H9 (cell line): Measurements from ENCODE around the gene ZC3H8. TPM values are rescaled to one million over a fixed set of nuclear protein-coding genes. Genes with fewer than 3 reads are reported as not detected.

ENCODE experiments used
- DNase-seq: peaks from one replicate; pipeline ENCODE4 v3.0.0-alpha.2; 2017
- H2AFZ ChIP-seq: one replicate; pipeline ENCODE4 v1.6.1; 2013; ENCODE audit warnings: mild to moderate bottlenecking, low read length, control low read depth, moderate library complexity
- H2AK5ac ChIP-seq: 2 replicates; pipeline ENCODE4 v1.6.1; 2013; ENCODE audit warnings: low read length, control low read depth, mixed read lengths; ENCODE audit not compliant: insufficient read length
- H2BK120ac ChIP-seq: one replicate; pipeline ENCODE4 v1.6.1; 2013; ENCODE audit warnings: low read depth, mild to moderate bottlenecking, low read length, control low read depth, inconsistent platforms; ENCODE audit not compliant: poor library complexity, severe bottlenecking
- H2BK12ac ChIP-seq: 2 replicates; pipeline ENCODE4 v1.6.1; 2013; ENCODE audit warnings: low read length, control low read depth, mixed read lengths, low read depth; ENCODE audit not compliant: insufficient read length
- H2BK15ac ChIP-seq: 2 replicates; pipeline ENCODE4 v1.6.1; 2013; ENCODE audit warnings: low read depth, low read length, control low read depth
- H2BK20ac ChIP-seq: one replicate; pipeline ENCODE4 v1.6.1; 2013; ENCODE audit warnings: low read depth, mild to moderate bottlenecking, low read length, control low read depth, inconsistent platforms; ENCODE audit not compliant: poor library complexity, severe bottlenecking
- H2BK5ac ChIP-seq: 2 replicates; pipeline ENCODE4 v1.6.1; 2013; ENCODE audit warnings: low read length, control low read depth, mixed read lengths; ENCODE audit not compliant: insufficient read length
- H3K14ac ChIP-seq: 2 replicates; pipeline ENCODE4 v1.6.1; 2013; ENCODE audit warnings: low read length, control low read depth; ENCODE audit not compliant: insufficient read depth
- H3K18ac ChIP-seq: 2 replicates; pipeline ENCODE4 v1.6.1; 2013; ENCODE audit warnings: low read depth, mild to moderate bottlenecking, mixed read lengths, low read length, control low read depth; ENCODE audit not compliant: insufficient read length
- H3K23ac ChIP-seq: 2 replicates; pipeline ENCODE4 v1.6.1; 2013; ENCODE audit warnings: low read length, control low read depth, mixed read lengths, low read depth; ENCODE audit not compliant: insufficient read length
- H3K23me2 ChIP-seq: 2 replicates; pipeline ENCODE4 v1.6.1; 2013; ENCODE audit warnings: low read depth, mild to moderate bottlenecking, mixed read lengths, low read length, control low read depth; ENCODE audit not compliant: insufficient read length, poor library complexity, severe bottlenecking
- H3K27ac ChIP-seq: 2 replicates; pipeline ENCODE4 v1.5.1; 2013; ENCODE audit warnings: low read length, control low read depth, mixed read lengths, low read depth; ENCODE audit not compliant: insufficient read length
- H3K27me3 ChIP-seq: 2 replicates; pipeline ENCODE4 v1.6.1; 2013; ENCODE audit warnings: low read length, control low read depth, inconsistent platforms; ENCODE audit not compliant: insufficient read depth
- H3K4ac ChIP-seq: 2 replicates; pipeline ENCODE4 v1.6.1; 2013; ENCODE audit warnings: low read depth, mild to moderate bottlenecking, control low read depth, inconsistent platforms, low read length, moderate library complexity
- H3K4me1 ChIP-seq: 2 replicates; pipeline ENCODE4 v1.6.1; 2013; ENCODE audit warnings: low read length, control low read depth, inconsistent platforms; ENCODE audit not compliant: insufficient read depth
- H3K4me2 ChIP-seq: 2 replicates; pipeline ENCODE4 v1.6.1; 2013; ENCODE audit warnings: low read length, control low read depth, mixed read lengths; ENCODE audit not compliant: insufficient read length, insufficient read depth
- H3K56ac ChIP-seq: 2 replicates; pipeline ENCODE4 v1.6.1; 2013; ENCODE audit warnings: low read depth, mild to moderate bottlenecking, mixed read lengths, low read length, control low read depth; ENCODE audit not compliant: insufficient read length
- H3K79me1 ChIP-seq: 2 replicates; pipeline ENCODE4 v1.6.1; 2013; ENCODE audit warnings: low read depth, mild to moderate bottlenecking, moderate library complexity, low read length, control low read depth, inconsistent platforms; ENCODE audit not compliant: insufficient read depth, poor library complexity, severe bottlenecking
- H3K79me2 ChIP-seq: 2 replicates; pipeline ENCODE4 v1.6.1; 2013; ENCODE audit warnings: low read length, control low read depth, inconsistent platforms; ENCODE audit not compliant: insufficient read depth
- H3K9ac ChIP-seq: 2 replicates; pipeline ENCODE4 v1.6.1; 2013; ENCODE audit warnings: low read length, control low read depth, mixed read lengths; ENCODE audit not compliant: insufficient read length; ENCODE audit errors: extremely low read depth
- H3K9me3 ChIP-seq: one replicate; pipeline ENCODE4 v1.6.1; 2013; ENCODE audit warnings: low read depth, low read length, inconsistent platforms; ENCODE audit not compliant: control insufficient read depth
- H3T11ph ChIP-seq: one replicate; pipeline ENCODE4 v1.6.1; 2013; ENCODE audit warnings: mild to moderate bottlenecking, low read length, control low read depth, inconsistent platforms
- H4K20me1 ChIP-seq: one replicate; pipeline ENCODE4 v1.6.1; 2013; ENCODE audit not compliant: control insufficient read depth, insufficient read length, insufficient read depth
- H4K5ac ChIP-seq: 2 replicates; pipeline ENCODE4 v1.6.1; 2013; ENCODE audit warnings: low read depth, mild to moderate bottlenecking, mixed read lengths, low read length, control low read depth; ENCODE audit not compliant: insufficient read length
- H4K8ac ChIP-seq: replicated peaks from 2 replicates; pipeline ENCODE4 v1.6.1; 2013; ENCODE audit warnings: low read length, control low read depth, mixed read lengths, low read depth; ENCODE audit not compliant: insufficient read length
- H4K91ac ChIP-seq: 2 replicates; pipeline ENCODE4 v1.6.1; 2013; ENCODE audit warnings: low read depth, mild to moderate bottlenecking, moderate library complexity, mixed read lengths, low read length, control low read depth; ENCODE audit not compliant: insufficient read length
- H3K27ac Mint-ChIP-seq, 3 experiments: 2 replicates in 2 of 3; 3 replicates in 1 of 3; pipeline ENCODE4 v1.8.0; 2020 to 2021; ENCODE audit warnings: mixed read lengths in 3 of 3, mild to moderate bottlenecking in 1 of 3, moderate library complexity in 1 of 3
- H3K27me3 Mint-ChIP-seq: 2 replicates; pipeline ENCODE4 v1.8.0; 2021; ENCODE audit warnings: low read depth, mild to moderate bottlenecking, moderate library complexity, mixed read lengths
- H3K36me3 Mint-ChIP-seq, 3 experiments: 2 replicates in 2 of 3; 3 replicates in 1 of 3; pipeline ENCODE4 v1.8.0; 2020 to 2021; ENCODE audit warnings: low read depth in 3 of 3, mixed read lengths in 3 of 3; ENCODE audit not compliant: insufficient read depth in 1 of 3
- H3K4me1 Mint-ChIP-seq, 2 experiments: 2 replicates each; pipeline ENCODE4 v1.8.0; 2020; ENCODE audit warnings: mixed read lengths in 2 of 2
- H3K4me3 Mint-ChIP-seq, 2 experiments: 2 replicates in 1 of 2; 3 replicates in 1 of 2; pipeline ENCODE4 v1.8.0; 2020 to 2021; ENCODE audit warnings: mild to moderate bottlenecking in 2 of 2, mixed read lengths in 2 of 2, moderate library complexity in 1 of 2
- H3K9me3 Mint-ChIP-seq, 2 experiments: 2 replicates in 1 of 2; 3 replicates in 1 of 2; pipeline ENCODE4 v1.8.0; 2020; ENCODE audit warnings: mild to moderate bottlenecking in 2 of 2, mixed read lengths in 2 of 2, moderate library complexity in 1 of 2
- CTCF ChIP-seq: fragments of 200-600 bp; sonication (generic); conservative IDR thresholded peaks from 3 replicates; pipeline ENCODE4 v1.8.0; 2021; ENCODE audit warnings: antibody characterized with exemption, mild to moderate bottlenecking
- WGBS: extraction: QIAGEN DNeasy Blood & Tissue Kit; methylation state at CpG from one replicate; pipeline ENCODE4 v1.1.7; 2013; ENCODE audit warnings: missing lambda C conversion rate, low lambda C conversion rate, mixed read lengths; ENCODE audit not compliant: insufficient read length; ENCODE audit errors: extremely low coverage; 5-methylcytosine and 5-hydroxymethylcytosine counted together
- total RNA-seq: library from RNA; stranded (reverse); gene quantifications from 2 replicates; pipeline ENCODE4 v1.2.1, GENCODE V29; 2021

The ZC3H8 gene
- total RNA-seq, 1 experiment from 2014 or later: 6.9 TPM

DNA sequence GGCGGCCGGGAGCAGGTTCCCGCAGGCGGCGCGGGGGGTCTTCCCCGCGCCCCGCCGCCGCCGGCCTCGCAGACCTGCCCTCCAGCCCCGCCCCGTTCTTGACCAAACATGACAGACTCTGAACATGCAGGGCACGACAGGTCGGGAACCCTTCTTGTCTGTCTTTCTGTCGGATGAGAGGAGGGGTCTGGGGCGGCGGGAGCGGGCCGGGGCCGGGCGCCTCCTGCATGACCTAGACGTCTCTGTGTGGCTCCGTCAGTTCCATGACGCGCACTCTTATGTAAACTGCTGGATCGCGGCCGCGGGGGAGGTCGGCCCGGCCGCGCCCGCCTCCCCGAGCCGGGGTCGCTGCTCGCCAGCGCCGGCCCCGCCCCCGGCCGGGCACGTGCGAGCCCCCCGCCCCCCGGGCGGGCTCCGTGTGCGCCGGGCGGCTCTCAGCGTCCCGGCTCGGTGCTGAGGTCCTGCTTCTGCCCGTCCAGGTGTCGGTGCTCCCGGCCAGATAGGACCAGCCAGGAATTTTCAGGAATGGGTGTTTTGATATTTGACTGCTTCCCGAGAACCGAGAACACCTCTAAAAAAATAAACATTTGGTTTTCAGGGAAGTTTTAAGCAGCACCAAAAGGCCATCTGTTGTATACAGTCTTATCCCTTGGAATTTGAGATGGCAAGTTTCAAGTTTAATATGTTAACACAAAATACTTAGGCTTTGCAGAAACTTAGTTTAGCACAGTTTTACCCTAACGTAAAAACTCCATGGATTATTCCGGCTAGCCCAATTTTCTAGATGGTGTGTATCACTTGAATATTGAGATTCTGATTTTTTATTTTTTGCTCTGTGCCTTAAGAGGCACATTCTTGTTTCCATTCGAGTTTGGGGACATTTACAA is 21.3 kb upstream of the ZC3H8 start:
- peak; percentile 82 for DNase-seq
- H3K9ac ChIP-seq: peak overlapping the region; percentile 96
- peak overlapping the region; percentile 97 for H4K5ac ChIP-seq
- H3K4me1 ChIP-seq: no peaks in the 10 kb centered on the region
- H3T11ph ChIP-seq: no peak overlapping the region
- Mint-ChIP-seq H3K4me3 (peak overlapping the region; percentile 88 to 92), H3K36me3 (no peaks in the 10 kb centered on the region), H3K27me3 (no peaks in the 10 kb centered on the region), H3K4me1 (peaks cover 13 to 15% of the 10 kb centered on the region in 2 experiments), H3K9me3 (no peaks in the 10 kb centered on the region), H3K27ac (peak overlapping the region; percentile 97 to 99 (median 98); a peak in 6 of 7 replicates)
- no peak overlapping the region for H2BK15ac ChIP-seq
- H2BK120ac ChIP-seq: peak overlapping the region; percentile 96
- peak overlapping the region; percentile 64 for H3K56ac ChIP-seq
- H3K18ac ChIP-seq: peak overlapping the region; percentile 96
- no peak overlapping the region for H4K8ac ChIP-seq
- H2BK20ac ChIP-seq: no peak overlapping the region
- H3K14ac ChIP-seq: peak overlapping the region; percentile 98
- H2BK12ac ChIP-seq: no peak overlapping the region
- H3K23ac ChIP-seq: no peak overlapping the region
- no peaks in the 10 kb centered on the region for H3K27me3 ChIP-seq
- no peak overlapping the region for H2AFZ ChIP-seq
- H4K20me1 ChIP-seq: no peaks in the 10 kb centered on the region
- H3K4ac ChIP-seq: peak overlapping the region; percentile 92; the same call in 1 of the 2 replicates
- no CpG with 5 or more reads among the region's 66 CpGs for whole genome bisulfite sequencing
- peak overlapping the region; percentile 63 for H3K4me2 ChIP-seq
- H4K91ac ChIP-seq: peak overlapping the region; percentile 88
- peak overlapping the region; percentile 93 for H2BK5ac ChIP-seq
- H3K27ac ChIP-seq: peak overlapping the region; percentile 81
- no peaks in the 10 kb centered on the region for H3K79me1 ChIP-seq
- no peaks in the 10 kb centered on the region for H3K23me2 ChIP-seq
- TF ChIP-seq CTCF: no peak
- no peak overlapping the region for H2AK5ac ChIP-seq
- H3K79me2 ChIP-seq: no peaks in the 10 kb centered on the region
- no peaks in the 10 kb centered on the region for H3K9me3 ChIP-seq
